ENCODE data around the gene KCNK3.

Gene KCNK3

GRCh38 chr2:26672818-26673393, 19.6 kb upstream of the KCNK3 start:
- Histone ChIP-seq H3K4me3 (ENCODE audit: control insufficient read depth in 1 of 7, extremely low read depth in 1 of 7, insufficient read depth in 4 of 7, low read depth in 2 of 7, low read length in 6 of 7) (no peak overlapping the region), H3K9me3 (ENCODE audit: control extremely low read depth in 1 of 5, control insufficient read depth in 4 of 5, insufficient read depth in 2 of 5, low read depth in 1 of 5, low read length in 4 of 5) (peaks cover 0 to 7% (median 3%) of the 10 kb centered on the region in 5 experiments), H3K27me3 (replicated peaks in 2 of 5; ENCODE audit: control insufficient read depth in 4 of 5, insufficient read depth in 5 of 5, low read length in 4 of 5) (peaks cover 0 to 50% (median 12%) of the 10 kb centered on the region in 5 experiments), H3K27ac (ENCODE audit: insufficient read depth in 1 of 2, low read depth in 1 of 2, low read length in 2 of 2, poor library complexity in 1 of 2, severe bottlenecking in 2 of 2) (no peak overlapping the region), H3K36me3 (ENCODE audit: control insufficient read depth in 4 of 4, insufficient read depth in 4 of 4, low read length in 3 of 4) (no peaks in the 10 kb centered on the region), H3K4me1 (ENCODE audit: control extremely low read depth in 1 of 4, control insufficient read depth in 4 of 4, insufficient read depth in 4 of 4, low read length in 3 of 4) (no peaks in the 10 kb centered on the region)
- CTCF ChIA-PET: interaction anchor here (1.1 kb wide), 1 partner anchor 152 kb away, joined by 3 read pairs; no protein-coding TSS in a partner anchor
- DNase-seq: no peak
- WGBS (ENCODE audit: insufficient coverage): 86% methylated on average over 5 of the region's 9 CpGs
- POLR2A ChIA-PET: no interaction called here

- Histone ChIP-seq H3K36me3 (ENCODE audit: control insufficient read depth in 4 of 4, insufficient read depth in 4 of 4, low read length in 3 of 4) (no peaks in the 10 kb centered on the region), H3K27ac (ENCODE audit: insufficient read depth in 1 of 2, low read depth in 1 of 2, low read length in 2 of 2, poor library complexity in 1 of 2, severe bottlenecking in 2 of 2) (no peak overlapping the region), H3K9me3 (ENCODE audit: control extremely low read depth in 1 of 5, control insufficient read depth in 4 of 5, insufficient read depth in 2 of 5, low read depth in 1 of 5, low read length in 4 of 5) (peaks cover 0 to 7% (median 3%) of the 10 kb centered on the region in 5 experiments), H3K27me3 (replicated peaks in 2 of 5; ENCODE audit: control insufficient read depth in 4 of 5, insufficient read depth in 5 of 5, low read length in 4 of 5) (peaks cover 0 to 46% (median 12%) of the 10 kb centered on the region in 5 experiments), H3K4me3 (ENCODE audit: control insufficient read depth in 1 of 7, extremely low read depth in 1 of 7, insufficient read depth in 4 of 7, low read depth in 2 of 7, low read length in 6 of 7) (no peak overlapping the region), H3K4me1 (ENCODE audit: control extremely low read depth in 1 of 4, control insufficient read depth in 4 of 4, insufficient read depth in 4 of 4, low read length in 3 of 4) (no peaks in the 10 kb centered on the region)
- ChIA-PET CTCF (interaction anchor here (1.1 kb wide), 1 partner anchor 153 kb away, joined by 3 read pairs; no protein-coding TSS in a partner anchor), POLR2A (no interaction called here)
- 94% methylated on average over 14 of the region's 14 CpGs for WGBS (ENCODE audit: insufficient coverage)
- DNase-seq: no peak
Measured at GRCh38 chr2:26674002-26674751, 18.3 kb upstream of the KCNK3 start.

GRCh38 chr2:26674771-26675170, 17.8 kb upstream of the KCNK3 start:
- Histone ChIP-seq H3K4me1 (ENCODE audit: control extremely low read depth in 1 of 4, control insufficient read depth in 4 of 4, insufficient read depth in 4 of 4, low read length in 3 of 4) (no peaks in the 10 kb centered on the region), H3K9me3 (ENCODE audit: control extremely low read depth in 1 of 5, control insufficient read depth in 4 of 5, insufficient read depth in 2 of 5, low read depth in 1 of 5, low read length in 4 of 5) (peaks cover 0 to 7% (median 3%) of the 10 kb centered on the region in 5 experiments), H3K27me3 (replicated peaks in 2 of 5; ENCODE audit: control insufficient read depth in 4 of 5, insufficient read depth in 5 of 5, low read length in 4 of 5) (peaks cover 0 to 47% (median 13%) of the 10 kb centered on the region in 5 experiments), H3K4me3 (ENCODE audit: control insufficient read depth in 1 of 7, extremely low read depth in 1 of 7, insufficient read depth in 4 of 7, low read depth in 2 of 7, low read length in 6 of 7) (no peak overlapping the region), H3K36me3 (ENCODE audit: control insufficient read depth in 4 of 4, insufficient read depth in 4 of 4, low read length in 3 of 4) (no peaks in the 10 kb centered on the region), H3K27ac (ENCODE audit: insufficient read depth in 1 of 2, low read depth in 1 of 2, low read length in 2 of 2, poor library complexity in 1 of 2, severe bottlenecking in 2 of 2) (no peak overlapping the region)
- DNase-seq: no peak
- POLR2A ChIA-PET: no interaction called here
- CTCF ChIA-PET: no interaction called here
- 97% methylated on average over 12 of the region's 13 CpGs for WGBS (ENCODE audit: insufficient coverage)

GRCh38 chr2:26675651-26676255, 16.8 kb upstream of the KCNK3 start:
- Histone ChIP-seq H3K36me3 (ENCODE audit: control insufficient read depth in 4 of 4, insufficient read depth in 4 of 4, low read length in 3 of 4) (no peaks in the 10 kb centered on the region), H3K4me3 (ENCODE audit: control insufficient read depth in 1 of 7, extremely low read depth in 1 of 7, insufficient read depth in 4 of 7, low read depth in 2 of 7, low read length in 6 of 7) (no peak overlapping the region), H3K4me1 (ENCODE audit: control extremely low read depth in 1 of 4, control insufficient read depth in 4 of 4, insufficient read depth in 4 of 4, low read length in 3 of 4) (no peaks in the 10 kb centered on the region), H3K27me3 (replicated peaks in 2 of 5; ENCODE audit: control insufficient read depth in 4 of 5, insufficient read depth in 5 of 5, low read length in 4 of 5) (peaks cover 0 to 40% (median 17%) of the 10 kb centered on the region in 5 experiments), H3K9me3 (ENCODE audit: control extremely low read depth in 1 of 5, control insufficient read depth in 4 of 5, insufficient read depth in 2 of 5, low read depth in 1 of 5, low read length in 4 of 5) (peaks cover 0 to 7% (median 3%) of the 10 kb centered on the region in 5 experiments), H3K27ac (ENCODE audit: insufficient read depth in 1 of 2, low read depth in 1 of 2, low read length in 2 of 2, poor library complexity in 1 of 2, severe bottlenecking in 2 of 2) (no peak overlapping the region)
- no peak for DNase-seq
- ChIA-PET CTCF (interaction anchor here (0.6 kb wide), 1 partner anchor 1245 kb away, joined by 3 read pairs; no protein-coding TSS in a partner anchor), POLR2A (no interaction called here)
- WGBS (ENCODE audit: insufficient coverage): 98% methylated on average over 5 of the region's 6 CpGs

GRCh38 chr2:26678035-26678434, 14.5 kb upstream of the KCNK3 start:
- Histone ChIP-seq H3K27ac (ENCODE audit: insufficient read depth in 1 of 2, low read depth in 1 of 2, low read length in 2 of 2, poor library complexity in 1 of 2, severe bottlenecking in 2 of 2) (no peak overlapping the region), H3K27me3 (replicated peaks in 2 of 5; ENCODE audit: control insufficient read depth in 4 of 5, insufficient read depth in 5 of 5, low read length in 4 of 5) (peaks cover 0 to 26% (median 15%) of the 10 kb centered on the region in 5 experiments), H3K4me3 (ENCODE audit: control insufficient read depth in 1 of 7, extremely low read depth in 1 of 7, insufficient read depth in 4 of 7, low read depth in 2 of 7, low read length in 6 of 7) (no peak overlapping the region), H3K36me3 (ENCODE audit: control insufficient read depth in 4 of 4, insufficient read depth in 4 of 4, low read length in 3 of 4) (no peaks in the 10 kb centered on the region), H3K9me3 (ENCODE audit: control extremely low read depth in 1 of 5, control insufficient read depth in 4 of 5, insufficient read depth in 2 of 5, low read depth in 1 of 5, low read length in 4 of 5) (peaks cover 0 to 7% (median 3%) of the 10 kb centered on the region in 5 experiments), H3K4me1 (ENCODE audit: control extremely low read depth in 1 of 4, control insufficient read depth in 4 of 4, insufficient read depth in 4 of 4, low read length in 3 of 4) (no peaks in the 10 kb centered on the region)
- 100% methylated on average over 2 of the region's 4 CpGs for WGBS (ENCODE audit: insufficient coverage)
- DNase-seq: no peak
- CTCF ChIA-PET: no interaction called here
- POLR2A ChIA-PET: interaction anchor here (0.6 kb wide), 1 partner anchor 18 kb away, joined by 5 read pairs; no protein-coding TSS in a partner anchor

GRCh38 chr2:26679867-26680266, 12.7 kb upstream of the KCNK3 start:
- no peak for DNase-seq
- Histone ChIP-seq H3K9me3 (ENCODE audit: control extremely low read depth in 1 of 5, control insufficient read depth in 4 of 5, insufficient read depth in 2 of 5, low read depth in 1 of 5, low read length in 4 of 5) (peaks cover 0 to 7% (median 3%) of the 10 kb centered on the region in 5 experiments), H3K27ac (ENCODE audit: insufficient read depth in 1 of 2, low read depth in 1 of 2, low read length in 2 of 2, poor library complexity in 1 of 2, severe bottlenecking in 2 of 2) (no peak overlapping the region), H3K27me3 (replicated peaks in 2 of 5; ENCODE audit: control insufficient read depth in 4 of 5, insufficient read depth in 5 of 5, low read length in 4 of 5) (peaks cover 0 to 37% (median 13%) of the 10 kb centered on the region in 5 experiments), H3K4me3 (ENCODE audit: control insufficient read depth in 1 of 7, extremely low read depth in 1 of 7, insufficient read depth in 4 of 7, low read depth in 2 of 7, low read length in 6 of 7) (no peak overlapping the region), H3K4me1 (ENCODE audit: control extremely low read depth in 1 of 4, control insufficient read depth in 4 of 4, insufficient read depth in 4 of 4, low read length in 3 of 4) (no peaks in the 10 kb centered on the region), H3K36me3 (ENCODE audit: control insufficient read depth in 4 of 4, insufficient read depth in 4 of 4, low read length in 3 of 4) (no peaks in the 10 kb centered on the region)
- ChIA-PET POLR2A (no interaction called here), CTCF (no interaction called here)
- WGBS (ENCODE audit: insufficient coverage): 40% methylated on average over 3 of the region's 4 CpGs

Measured in common myeloid progenitor, CD34-positive (primary cell).